ENCODE results near the gene LAPTM4A.

GRCh38 chr2:20034218-20034617, 17.2 kb downstream of the LAPTM4A start:
- TF ChIP-seq, protein P1, sequence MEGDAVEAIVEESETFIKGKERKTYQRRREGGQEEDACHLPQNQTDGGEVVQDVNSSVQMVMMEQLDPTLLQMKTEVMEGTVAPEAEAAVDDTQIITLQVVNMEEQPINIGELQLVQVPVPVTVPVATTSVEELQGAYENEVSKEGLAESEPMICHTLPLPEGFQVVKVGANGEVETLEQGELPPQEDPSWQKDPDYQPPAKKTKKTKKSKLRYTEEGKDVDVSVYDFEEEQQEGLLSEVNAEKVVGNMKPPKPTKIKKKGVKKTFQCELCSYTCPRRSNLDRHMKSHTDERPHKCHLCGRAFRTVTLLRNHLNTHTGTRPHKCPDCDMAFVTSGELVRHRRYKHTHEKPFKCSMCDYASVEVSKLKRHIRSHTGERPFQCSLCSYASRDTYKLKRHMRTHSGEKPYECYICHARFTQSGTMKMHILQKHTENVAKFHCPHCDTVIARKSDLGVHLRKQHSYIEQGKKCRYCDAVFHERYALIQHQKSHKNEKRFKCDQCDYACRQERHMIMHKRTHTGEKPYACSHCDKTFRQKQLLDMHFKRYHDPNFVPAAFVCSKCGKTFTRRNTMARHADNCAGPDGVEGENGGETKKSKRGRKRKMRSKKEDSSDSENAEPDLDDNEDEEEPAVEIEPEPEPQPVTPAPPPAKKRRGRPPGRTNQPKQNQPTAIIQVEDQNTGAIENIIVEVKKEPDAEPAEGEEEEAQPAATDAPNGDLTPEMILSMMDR (IDR thresholded peaks at IDR 0.05; ENCODE audit: insufficient read depth, low read length), result no peak
- TF ChIP-seq POLR2AphosphoS5 (IDR thresholded peaks at IDR 0.05; ENCODE audit: low read depth) (no peak), SPI1 (IDR thresholded peaks at IDR 0.05; ENCODE audit: borderline replicate concordance, low read depth) (no peak), GABPA (IDR thresholded peaks at IDR 0.05; ENCODE audit: low read depth) (no peak)
- TF ChIP-seq, protein P2, sequence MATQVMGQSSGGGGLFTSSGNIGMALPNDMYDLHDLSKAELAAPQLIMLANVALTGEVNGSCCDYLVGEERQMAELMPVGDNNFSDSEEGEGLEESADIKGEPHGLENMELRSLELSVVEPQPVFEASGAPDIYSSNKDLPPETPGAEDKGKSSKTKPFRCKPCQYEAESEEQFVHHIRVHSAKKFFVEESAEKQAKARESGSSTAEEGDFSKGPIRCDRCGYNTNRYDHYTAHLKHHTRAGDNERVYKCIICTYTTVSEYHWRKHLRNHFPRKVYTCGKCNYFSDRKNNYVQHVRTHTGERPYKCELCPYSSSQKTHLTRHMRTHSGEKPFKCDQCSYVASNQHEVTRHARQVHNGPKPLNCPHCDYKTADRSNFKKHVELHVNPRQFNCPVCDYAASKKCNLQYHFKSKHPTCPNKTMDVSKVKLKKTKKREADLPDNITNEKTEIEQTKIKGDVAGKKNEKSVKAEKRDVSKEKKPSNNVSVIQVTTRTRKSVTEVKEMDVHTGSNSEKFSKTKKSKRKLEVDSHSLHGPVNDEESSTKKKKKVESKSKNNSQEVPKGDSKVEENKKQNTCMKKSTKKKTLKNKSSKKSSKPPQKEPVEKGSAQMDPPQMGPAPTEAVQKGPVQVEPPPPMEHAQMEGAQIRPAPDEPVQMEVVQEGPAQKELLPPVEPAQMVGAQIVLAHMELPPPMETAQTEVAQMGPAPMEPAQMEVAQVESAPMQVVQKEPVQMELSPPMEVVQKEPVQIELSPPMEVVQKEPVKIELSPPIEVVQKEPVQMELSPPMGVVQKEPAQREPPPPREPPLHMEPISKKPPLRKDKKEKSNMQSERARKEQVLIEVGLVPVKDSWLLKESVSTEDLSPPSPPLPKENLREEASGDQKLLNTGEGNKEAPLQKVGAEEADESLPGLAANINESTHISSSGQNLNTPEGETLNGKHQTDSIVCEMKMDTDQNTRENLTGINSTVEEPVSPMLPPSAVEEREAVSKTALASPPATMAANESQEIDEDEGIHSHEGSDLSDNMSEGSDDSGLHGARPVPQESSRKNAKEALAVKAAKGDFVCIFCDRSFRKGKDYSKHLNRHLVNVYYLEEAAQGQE (IDR thresholded peaks at IDR 0.05; ENCODE audit: insufficient replicate concordance, low read depth), result no peak
